Superior temporal gyrus (tissue), 1 donor: ENCODE data around the gene EPGN.
"Not testable (repeated sequence)": the region's sequence is repeated elsewhere in the genome, so short reads cannot be mapped to it uniquely, and the experiment has no call there.

ENCODE experiments used
- DNase-seq: peaks from one replicate; pipeline ENCODE4 v3.0.0-alpha.2; 2016; ENCODE audit errors: extremely low spot score

EPGN gene

GRCh38 chr4:74339501-74339900 lies 31.2 kb downstream of the EPGN start:
- no peak for DNase-seq

- DNase-seq, result not testable (repeated sequence)
Observed at GRCh38 chr4:74340421-74340820, 32.2 kb downstream of the EPGN start.

GRCh38 chr4:74344031-74344430 lies 35.8 kb downstream of the EPGN start:
- no peak for DNase-seq

- DNase-seq, result no peak
Observed at GRCh38 chr4:74353858-74354257, 45.6 kb downstream of the EPGN start.

- no peak for DNase-seq
Observed at GRCh38 chr4:74357965-74358364, 49.7 kb downstream of the EPGN start.

- no peak for DNase-seq
Observed at GRCh38 chr4:74361671-74362070, 53.4 kb downstream of the EPGN start.

- DNase-seq, result no peak
Observed at GRCh38 chr4:74362347-74362746, 54.1 kb downstream of the EPGN start.

- DNase-seq, result no peak
Observed at GRCh38 chr4:74364256-74364651, 56.0 kb downstream of the EPGN start.

- DNase-seq, result no peak
Observed at GRCh38 chr4:74364652-74365491, 56.6 kb downstream of the EPGN start, which contains the start of gene EREG. Gene EREG, plus strand, starts transcription at chr4:74365145. Its CDS starts 164 bp downstream, at chr4:74365309.

GRCh38 chr4:74365761-74366160 lies 57.5 kb downstream of the EPGN start:
- DNase-seq, result no peak
